ENCODE measurements around the gene SMPDL3B. TPM values are rescaled to one million over a fixed set of nuclear protein-coding genes. Genes with fewer than 3 reads are reported as not detected.

Gene SMPDL3B
- total and polyA plus RNA-seq, 8 donors = 10.5 to 15.7 (median 13.9) TPM

- Histone ChIP-seq H3K4me1 (no peaks in the 10 kb centered on the region), H3K27me3 (no peaks in the 10 kb centered on the region), H3K27ac (no peak overlapping the region), H3K9me3 (no peaks in the 10 kb centered on the region), H3K4me3 (no peak overlapping the region), H3K36me3 (peaks cover 0 to 71% of the 10 kb centered on the region in 2 donors)
- no peak for TF ChIP-seq CTCF (IDR thresholded peaks at IDR 0.05)
- no peak for DNase-seq
- ATAC-seq = no peak
- intact Hi-C loops (cut with DNase I) = no loop called here
These were observed 37.3 kb downstream of the SMPDL3B start for GRCh38 chr1:27972141-27972540.

- Histone ChIP-seq H3K36me3 (peaks cover 0 to 69% of the 10 kb centered on the region in 2 donors), H3K27ac (no peak overlapping the region), H3K4me1 (peaks cover 0 to 2% of the 10 kb centered on the region in 2 donors), H3K27me3 (no peaks in the 10 kb centered on the region), H3K9me3 (no peaks in the 10 kb centered on the region), H3K4me3 (no peak overlapping the region)
- no peak for DNase-seq
- intact Hi-C loops (cut with DNase I) = no loop called here
- no peak for ATAC-seq
- TF ChIP-seq CTCF (IDR thresholded peaks at IDR 0.05) = no peak
These were observed 39.1 kb downstream of the SMPDL3B start for GRCh38 chr1:27973771-27974416.

- no peak overlapping the region for H3K27ac ChIP-seq
- peaks cover 0 to 68% of the 10 kb centered on the region in 2 donors for H3K36me3 ChIP-seq
- no peak overlapping the region for H3K4me3 ChIP-seq
- H3K4me1 ChIP-seq = peaks cover 0 to 7% of the 10 kb centered on the region in 2 donors
- H3K9me3 ChIP-seq = no peaks in the 10 kb centered on the region
- DNase-seq (no peak), ATAC-seq (peak; percentile 87)
- intact Hi-C loops (cut with DNase I) = no loop called here
- no peaks in the 10 kb centered on the region for H3K27me3 ChIP-seq
- TF ChIP-seq CTCF (IDR thresholded peaks at IDR 0.05) = no peak
These were observed 39.6 kb downstream of the SMPDL3B start for GRCh38 chr1:27974417-27974781.

GRCh38 chr1:27979151-27979858 lies 44.5 kb downstream of the SMPDL3B start:
- Histone ChIP-seq H3K9me3 (no peaks in the 10 kb centered on the region), H3K4me3 (no peak overlapping the region), H3K27ac (peak overlapping the region in 1 of 2 donors; percentile 1), H3K4me1 (peaks cover 0 to 13% of the 10 kb centered on the region in 2 donors), H3K36me3 (peaks cover 0 to 43% of the 10 kb centered on the region in 2 donors), H3K27me3 (no peaks in the 10 kb centered on the region)
- peak; percentile 89 for ATAC-seq
- peak in 2 of 4 donors; percentile 31 to 72 for DNase-seq
- intact Hi-C loops (cut with DNase I) = no loop called here
- TF ChIP-seq CTCF (IDR thresholded peaks at IDR 0.05) = peak in 1 of 2 donors; percentile 43

GRCh38 chr1:27979859-27980201 lies 45.0 kb downstream of the SMPDL3B start:
- Histone ChIP-seq H3K27ac (peak overlapping the region in 1 of 2 donors; percentile 1), H3K9me3 (no peaks in the 10 kb centered on the region), H3K36me3 (peaks cover 0 to 38% of the 10 kb centered on the region in 2 donors), H3K4me1 (peaks cover 0 to 13% of the 10 kb centered on the region in 2 donors), H3K4me3 (no peak overlapping the region), H3K27me3 (no peaks in the 10 kb centered on the region)
- no peak for TF ChIP-seq CTCF (IDR thresholded peaks at IDR 0.05)
- DNase-seq (no peak), ATAC-seq (no peak)
- intact Hi-C loops (cut with DNase I) = loop anchor here in 1 of 2 donors (2.0 kb wide), 1 partner anchor 121 kb away; no protein-coding TSS in a partner anchor

All from left lung (tissue), 10 donors.